NCI-H2029 (cell line): ENCODE measurements around the gene ENG.
"Not testable (repeated sequence)": the region's sequence is repeated elsewhere in the genome, so short reads cannot be mapped to it uniquely, and the experiment has no call there.

Source experiments
- DNase-seq: peaks from one replicate; lab custom pipeline; 2025; lab: John Stamatoyannopoulos, UW

Gene ENG

GRCh38 chr9:127878652-127879390, 24.4 kb upstream of the ENG start:
- DNase-seq = no peak

- no peak for DNase-seq
Measured at GRCh38 chr9:127878001-127878651, 23.7 kb upstream of the ENG start.

- peak; percentile 57 for DNase-seq
Measured at GRCh38 chr9:127877566-127877998, 23.1 kb upstream of the ENG start, which contains the start of gene AK1. AK1 (minus strand) TSS chr9:127877675; CDS start chr9:127874617, 3,058 bp downstream.

- DNase-seq = no peak
Measured at GRCh38 chr9:127876764-127877562, 22.5 kb upstream of the ENG start.

- peak; percentile 23 for DNase-seq
Measured at GRCh38 chr9:127876026-127876763, 21.7 kb upstream of the ENG start.

- no peak for DNase-seq
Measured at GRCh38 chr9:127875306-127875966, 21.0 kb upstream of the ENG start.

- no peak for DNase-seq
Measured at GRCh38 chr9:127874301-127875221, 20.1 kb upstream of the ENG start.

GRCh38 chr9:127873886-127874285, 19.4 kb upstream of the ENG start:
- DNase-seq = no peak

GRCh38 chr9:127873223-127873691, 18.8 kb upstream of the ENG start:
- DNase-seq = no peak

- DNase-seq = no peak
Measured at GRCh38 chr9:127872369-127873222, 18.1 kb upstream of the ENG start.

- DNase-seq = no peak
Measured at GRCh38 chr9:127871531-127871930, 17.1 kb upstream of the ENG start.

GRCh38 chr9:127870887-127871286, 16.4 kb upstream of the ENG start:
- no peak for DNase-seq

GRCh38 chr9:127870153-127870491, 15.7 kb upstream of the ENG start:
- DNase-seq = not testable (repeated sequence)

- peak; percentile 80 for DNase-seq
Measured at GRCh38 chr9:127869310-127870152, 15.1 kb upstream of the ENG start.

- DNase-seq = no peak
Measured at GRCh38 chr9:127868278-127868902, 13.9 kb upstream of the ENG start.

- DNase-seq = no peak
Measured at GRCh38 chr9:127867356-127868277, 13.2 kb upstream of the ENG start.

GRCh38 chr9:127866535-127866934, 12.1 kb upstream of the ENG start:
- no peak for DNase-seq
